HL-60 (cell line): ENCODE measurements around the gene TAS2R41.

Source experiments
- DNase-seq, 2 experiments: peaks; one replicate each; pipeline ENCODE4 v3.0.0-alpha.2; 2010 to 2020; ENCODE audit warnings: low read depth in 1 of 2, low spot score in 1 of 2
- H3K27ac ChIP-seq: fragments of 250-450 bp; sonication (Bioruptor Pico); replicated peaks from 2 replicates; pipeline ENCODE4 v1.5.1; 2020; ENCODE audit warnings: mild to moderate bottlenecking, moderate library complexity
- H3K27me3 ChIP-seq: fragments of 250-450 bp; sonication (Bioruptor Pico); 2 replicates; pipeline ENCODE4 v1.5.1; 2021; ENCODE audit warnings: mild to moderate bottlenecking, moderate library complexity; ENCODE audit not compliant: insufficient read depth, poor library complexity, severe bottlenecking
- H3K4me3 ChIP-seq: replicated peaks from 2 replicates; pipeline ENCODE4 v1.5.1; 2011; ENCODE audit warnings: mild to moderate bottlenecking, control low read depth, low read length; ENCODE audit not compliant: insufficient read depth
- GABPA ChIP-seq: IDR thresholded peaks from 2 replicates; pipeline ENCODE4 v1.6.1; 2012; ENCODE audit warnings: low read depth
- POLR2AphosphoS5 ChIP-seq: IDR thresholded peaks from 2 replicates; pipeline ENCODE4 v1.6.1; 2012; ENCODE audit warnings: low read depth
- SPI1 ChIP-seq: IDR thresholded peaks from 2 replicates; pipeline ENCODE4 v1.6.1; 2012; ENCODE audit warnings: low read depth, mild to moderate bottlenecking, borderline replicate concordance
- TF ChIP-seq, protein P1 (sequence below): IDR thresholded peaks from 2 replicates; pipeline ENCODE4 v1.6.1; 2012; ENCODE audit warnings: low read depth; ENCODE audit not compliant: insufficient replicate concordance
- TF ChIP-seq, protein P2 (sequence below): IDR thresholded peaks from one replicate; pipeline ENCODE4 v1.5.1; 2011; ENCODE audit warnings: low read length, control low read depth, inconsistent platforms; ENCODE audit not compliant: insufficient read depth

The TAS2R41 gene

DNA sequence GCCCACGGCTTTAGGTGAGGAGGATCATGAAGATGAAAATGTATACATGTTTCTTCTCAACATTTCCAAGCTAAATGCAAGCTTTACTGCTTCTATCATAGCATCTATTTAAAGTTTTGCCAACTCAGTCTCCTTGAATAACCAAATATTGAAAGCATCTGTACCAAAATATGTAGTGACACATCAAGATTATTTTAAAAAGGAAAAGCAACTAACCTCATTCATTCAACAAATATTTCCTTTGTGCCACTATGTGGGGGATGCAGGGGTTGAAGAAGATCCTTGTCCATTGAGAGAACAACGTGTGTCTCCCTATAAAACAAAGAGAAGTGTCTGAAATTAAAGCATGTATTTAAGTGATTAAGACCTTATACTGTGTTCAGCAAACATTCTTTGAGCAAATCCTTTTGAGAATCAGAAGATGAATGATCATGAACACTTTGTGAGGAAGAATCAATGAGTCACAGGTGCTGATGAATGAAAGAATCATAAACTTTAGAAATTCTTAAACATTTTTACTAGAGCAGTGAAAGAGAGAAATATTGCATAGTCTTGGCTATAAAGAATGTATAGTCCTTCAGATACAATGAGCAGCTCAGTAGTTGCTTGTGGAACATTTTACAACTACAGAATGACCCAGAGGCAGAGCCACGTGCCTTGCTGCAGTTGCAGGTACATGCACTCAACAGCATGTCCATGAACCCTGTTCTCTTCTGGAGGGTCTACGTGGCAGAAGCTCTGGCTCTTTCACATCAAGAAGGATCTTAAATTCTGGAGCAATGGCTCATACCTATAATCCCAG is 20.5 kb upstream of the TAS2R41 start:
- DNase-seq = no peak

DNA sequence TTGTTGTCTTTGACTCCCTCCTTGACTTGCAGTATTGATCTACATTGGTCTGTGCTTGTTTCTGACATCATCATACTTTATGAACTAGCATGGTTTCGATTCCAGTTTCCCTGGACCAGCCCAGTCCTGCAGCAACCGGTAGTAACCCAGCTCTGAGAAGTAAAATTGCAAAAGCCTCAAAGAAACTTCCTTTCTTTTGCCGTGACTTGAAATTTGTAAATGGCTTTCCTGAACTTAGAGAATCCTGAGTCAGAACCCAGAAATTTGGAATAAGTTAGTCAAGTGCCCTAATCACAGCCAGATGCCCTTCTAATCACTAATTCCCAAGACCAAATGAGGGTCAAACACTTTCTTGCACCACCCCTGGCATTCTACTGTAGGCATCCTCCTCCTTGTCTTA is 19.4 kb upstream of the TAS2R41 start:
- no peak overlapping the region for H3K4me3 ChIP-seq
- H3K27me3 ChIP-seq = no peaks in the 10 kb centered on the region
- DNase-seq = no peak
- TF ChIP-seq POLR2AphosphoS5 = no peak
- TF ChIP-seq, protein P1, sequence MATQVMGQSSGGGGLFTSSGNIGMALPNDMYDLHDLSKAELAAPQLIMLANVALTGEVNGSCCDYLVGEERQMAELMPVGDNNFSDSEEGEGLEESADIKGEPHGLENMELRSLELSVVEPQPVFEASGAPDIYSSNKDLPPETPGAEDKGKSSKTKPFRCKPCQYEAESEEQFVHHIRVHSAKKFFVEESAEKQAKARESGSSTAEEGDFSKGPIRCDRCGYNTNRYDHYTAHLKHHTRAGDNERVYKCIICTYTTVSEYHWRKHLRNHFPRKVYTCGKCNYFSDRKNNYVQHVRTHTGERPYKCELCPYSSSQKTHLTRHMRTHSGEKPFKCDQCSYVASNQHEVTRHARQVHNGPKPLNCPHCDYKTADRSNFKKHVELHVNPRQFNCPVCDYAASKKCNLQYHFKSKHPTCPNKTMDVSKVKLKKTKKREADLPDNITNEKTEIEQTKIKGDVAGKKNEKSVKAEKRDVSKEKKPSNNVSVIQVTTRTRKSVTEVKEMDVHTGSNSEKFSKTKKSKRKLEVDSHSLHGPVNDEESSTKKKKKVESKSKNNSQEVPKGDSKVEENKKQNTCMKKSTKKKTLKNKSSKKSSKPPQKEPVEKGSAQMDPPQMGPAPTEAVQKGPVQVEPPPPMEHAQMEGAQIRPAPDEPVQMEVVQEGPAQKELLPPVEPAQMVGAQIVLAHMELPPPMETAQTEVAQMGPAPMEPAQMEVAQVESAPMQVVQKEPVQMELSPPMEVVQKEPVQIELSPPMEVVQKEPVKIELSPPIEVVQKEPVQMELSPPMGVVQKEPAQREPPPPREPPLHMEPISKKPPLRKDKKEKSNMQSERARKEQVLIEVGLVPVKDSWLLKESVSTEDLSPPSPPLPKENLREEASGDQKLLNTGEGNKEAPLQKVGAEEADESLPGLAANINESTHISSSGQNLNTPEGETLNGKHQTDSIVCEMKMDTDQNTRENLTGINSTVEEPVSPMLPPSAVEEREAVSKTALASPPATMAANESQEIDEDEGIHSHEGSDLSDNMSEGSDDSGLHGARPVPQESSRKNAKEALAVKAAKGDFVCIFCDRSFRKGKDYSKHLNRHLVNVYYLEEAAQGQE = no peak
- no peak for TF ChIP-seq SPI1
- no peak for TF ChIP-seq GABPA
- TF ChIP-seq, protein P2, sequence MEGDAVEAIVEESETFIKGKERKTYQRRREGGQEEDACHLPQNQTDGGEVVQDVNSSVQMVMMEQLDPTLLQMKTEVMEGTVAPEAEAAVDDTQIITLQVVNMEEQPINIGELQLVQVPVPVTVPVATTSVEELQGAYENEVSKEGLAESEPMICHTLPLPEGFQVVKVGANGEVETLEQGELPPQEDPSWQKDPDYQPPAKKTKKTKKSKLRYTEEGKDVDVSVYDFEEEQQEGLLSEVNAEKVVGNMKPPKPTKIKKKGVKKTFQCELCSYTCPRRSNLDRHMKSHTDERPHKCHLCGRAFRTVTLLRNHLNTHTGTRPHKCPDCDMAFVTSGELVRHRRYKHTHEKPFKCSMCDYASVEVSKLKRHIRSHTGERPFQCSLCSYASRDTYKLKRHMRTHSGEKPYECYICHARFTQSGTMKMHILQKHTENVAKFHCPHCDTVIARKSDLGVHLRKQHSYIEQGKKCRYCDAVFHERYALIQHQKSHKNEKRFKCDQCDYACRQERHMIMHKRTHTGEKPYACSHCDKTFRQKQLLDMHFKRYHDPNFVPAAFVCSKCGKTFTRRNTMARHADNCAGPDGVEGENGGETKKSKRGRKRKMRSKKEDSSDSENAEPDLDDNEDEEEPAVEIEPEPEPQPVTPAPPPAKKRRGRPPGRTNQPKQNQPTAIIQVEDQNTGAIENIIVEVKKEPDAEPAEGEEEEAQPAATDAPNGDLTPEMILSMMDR = no peak
- H3K27ac ChIP-seq = no peak overlapping the region

More for the DNA sequence above, 20.5 kb upstream of the TAS2R41 start:
- Histone ChIP-seq H3K27me3 (no peaks in the 10 kb centered on the region), H3K4me3 (no peak overlapping the region), H3K27ac (no peak overlapping the region)
- TF ChIP-seq, protein P1 = no peak
- TF ChIP-seq GABPA (no peak), POLR2AphosphoS5 (no peak), SPI1 (no peak)
- TF ChIP-seq, protein P2 = no peak

DNA sequence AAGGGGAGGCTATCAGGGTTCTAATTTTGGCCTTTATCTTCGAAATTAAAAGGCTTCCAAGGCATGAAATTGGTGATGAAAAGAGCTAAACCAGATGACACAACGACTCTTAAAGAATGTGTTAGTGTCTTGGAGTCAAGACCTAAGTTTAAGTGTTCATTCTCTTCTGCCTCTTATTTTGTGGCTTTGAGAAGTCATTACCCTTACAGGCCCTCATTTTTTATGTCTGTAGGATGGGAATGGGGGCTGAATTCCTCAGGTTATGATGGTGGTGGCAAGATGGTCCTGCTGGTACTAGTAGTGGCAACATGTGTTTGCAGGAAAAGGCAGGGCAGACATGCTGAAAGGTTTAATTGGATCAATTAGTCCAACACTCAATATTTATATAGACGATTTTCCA is 19.0 kb upstream of the TAS2R41 start:
- TF ChIP-seq GABPA (no peak), POLR2AphosphoS5 (no peak), SPI1 (no peak)
- TF ChIP-seq, protein P2 = no peak
- TF ChIP-seq, protein P1 = no peak
- Histone ChIP-seq H3K27me3 (no peaks in the 10 kb centered on the region), H3K27ac (no peak overlapping the region), H3K4me3 (no peak overlapping the region)
- no peak for DNase-seq
